AG08395 (cell line): ENCODE data around the gene MALRD1.

Experiments used
- DNase-seq: peaks from one replicate; pipeline ENCODE4 v3.0.0; 2012; ENCODE audit warnings: mixed read lengths, low spot score

MALRD1 gene

DNA sequence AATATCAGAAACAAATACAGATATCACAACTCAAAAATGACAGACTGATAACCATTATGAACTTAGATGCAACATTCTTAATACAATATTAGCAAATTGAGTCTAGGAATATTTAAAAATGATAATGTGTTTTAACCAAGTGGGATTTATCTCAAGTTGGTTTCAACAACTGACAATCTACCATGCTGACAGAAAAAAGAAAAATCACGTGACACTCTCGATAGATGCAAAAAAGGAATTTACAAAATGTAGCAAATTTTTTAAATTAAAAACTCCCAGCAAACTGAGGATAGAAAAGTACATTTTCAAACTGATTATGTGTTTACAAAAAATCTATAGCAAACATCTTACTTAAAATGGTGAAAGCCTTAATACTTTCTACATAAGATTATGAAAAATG is 177.4 kb downstream of the MALRD1 start:
- no peak for DNase-seq

DNA sequence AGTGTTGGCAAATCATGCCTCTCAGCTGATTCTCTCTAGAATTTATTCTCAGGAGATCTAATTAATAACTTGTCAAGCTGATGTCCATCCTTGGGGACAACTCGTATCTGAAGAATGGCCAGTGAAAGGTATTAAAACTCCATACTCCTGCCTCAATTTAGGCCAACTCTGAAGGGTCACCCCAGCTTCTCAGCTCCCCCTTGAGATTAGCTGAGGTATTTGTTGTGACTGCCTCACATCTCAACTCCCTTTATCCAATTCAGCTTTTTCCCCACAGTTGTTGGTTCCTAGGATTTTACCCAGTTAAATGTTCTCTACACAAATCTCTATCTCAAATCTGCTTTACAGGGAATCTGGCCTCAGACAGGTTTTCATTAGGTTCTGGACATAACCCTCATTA is 182.4 kb downstream of the MALRD1 start:
- no peak for DNase-seq

DNA sequence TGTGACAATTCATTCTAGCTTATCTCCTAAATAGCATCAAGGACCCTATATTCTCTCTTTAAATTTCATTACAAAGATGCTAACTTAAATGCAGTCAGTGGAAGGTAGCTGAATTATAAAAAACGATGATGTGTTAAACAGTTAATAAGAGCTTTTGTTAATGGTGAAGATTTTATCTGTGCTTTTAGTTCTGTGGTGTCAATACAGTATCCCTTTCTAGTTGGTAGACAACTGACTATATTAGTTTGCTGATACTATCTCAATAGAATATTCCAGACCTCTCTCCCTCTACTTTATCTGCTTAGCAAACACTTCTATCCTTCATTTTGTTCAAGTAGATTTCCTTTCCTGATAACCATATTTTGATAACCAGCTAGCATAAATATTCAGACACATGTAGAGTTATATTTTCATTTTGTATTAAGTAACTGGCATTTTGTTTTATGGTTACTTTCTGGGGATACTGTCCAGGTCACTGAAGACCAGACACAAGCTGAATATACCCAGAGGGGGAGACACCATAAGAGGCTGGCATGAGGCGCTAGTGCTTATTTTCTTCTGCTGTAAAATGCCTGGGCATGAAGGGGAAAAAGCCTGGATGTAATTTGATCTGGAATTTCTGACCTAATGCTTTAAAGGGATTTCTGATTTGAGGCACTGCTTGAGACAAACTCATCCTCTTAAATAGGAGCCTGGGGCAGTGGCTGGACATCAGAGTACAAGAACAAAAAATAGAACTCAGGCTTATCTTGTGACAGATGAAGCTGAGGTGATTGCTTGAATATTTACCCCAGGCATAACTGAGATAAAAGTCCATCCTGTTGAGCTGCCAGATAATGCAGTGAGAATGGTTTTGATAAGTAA is 197.5 kb downstream of the MALRD1 start:
- no peak for DNase-seq

DNA sequence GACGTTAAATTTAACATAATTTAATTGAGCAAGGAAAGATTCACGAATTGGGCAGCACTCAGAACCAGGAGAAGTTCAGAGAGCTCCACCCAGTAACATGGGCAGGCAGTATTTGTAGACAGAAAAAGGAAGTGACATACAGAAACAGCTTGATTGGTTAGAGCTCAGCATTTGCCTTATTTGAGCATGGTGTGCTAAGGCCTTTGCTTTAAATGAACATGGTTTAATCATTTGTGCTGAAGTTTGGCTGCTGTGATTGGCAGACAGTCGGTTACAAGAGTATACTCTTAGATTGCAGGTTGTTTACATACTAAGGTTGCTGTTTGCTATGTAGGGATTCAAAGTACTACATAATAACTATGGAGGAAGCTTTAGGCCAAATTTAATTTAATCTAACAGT is 199.2 kb downstream of the MALRD1 start:
- DNase-seq, result no peak

DNA sequence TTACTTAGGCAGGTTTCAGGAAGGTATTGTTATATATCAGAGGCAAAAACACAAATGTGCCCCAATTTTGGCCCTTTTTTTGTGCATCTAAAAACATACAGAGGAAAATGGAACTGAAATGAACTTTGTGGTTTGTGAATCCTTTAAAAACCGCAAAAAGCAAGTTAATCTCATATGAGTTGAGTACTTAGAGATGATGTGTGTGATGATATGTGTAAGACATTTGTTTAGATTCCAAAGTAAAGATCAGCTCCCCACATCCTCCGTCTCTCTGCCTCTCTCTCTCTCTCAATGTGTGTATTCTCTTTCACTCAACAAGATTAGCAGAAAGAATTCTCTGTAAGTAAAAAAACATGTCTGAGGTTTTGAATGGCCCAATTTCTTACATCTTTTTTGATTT is 201.9 kb downstream of the MALRD1 start:
- no peak for DNase-seq

DNA sequence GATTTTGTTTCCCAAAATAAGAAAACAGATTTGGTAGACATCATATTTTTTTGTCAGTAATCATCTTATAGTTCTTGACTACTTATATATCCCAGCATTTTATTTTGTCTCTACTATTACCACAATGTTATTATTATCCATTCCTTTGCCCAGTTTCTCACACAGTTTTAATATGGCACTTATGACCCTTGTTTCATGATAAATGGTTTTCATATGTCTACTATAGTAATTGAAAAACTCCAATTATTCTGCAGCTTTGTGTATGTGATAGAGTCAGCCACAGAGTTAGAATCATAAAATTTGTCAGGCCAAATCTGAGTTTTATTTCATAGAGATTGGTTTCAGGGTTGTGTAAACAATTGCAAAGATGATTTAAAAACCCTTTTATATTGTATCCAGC is 203.9 kb downstream of the MALRD1 start:
- no peak for DNase-seq

DNA sequence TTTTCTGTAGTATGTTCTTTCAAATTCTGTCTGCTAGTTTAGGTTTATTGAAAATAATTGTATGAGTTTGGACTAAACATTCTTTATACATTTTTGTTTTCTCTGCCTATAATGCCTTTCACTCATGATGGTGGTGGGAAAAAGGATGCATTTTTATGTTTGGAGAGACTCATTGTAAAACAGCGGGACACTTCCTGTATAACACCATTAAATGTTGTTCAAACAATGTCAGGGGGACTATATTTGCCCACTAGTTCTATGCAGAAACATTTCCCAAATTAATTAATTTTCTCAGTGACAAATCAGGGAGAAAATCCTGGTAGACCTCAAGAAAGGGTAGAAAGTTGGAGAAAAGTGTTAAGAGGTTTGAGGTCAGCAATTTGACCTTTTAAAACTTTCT is 207.7 kb downstream of the MALRD1 start:
- no peak for DNase-seq

DNA sequence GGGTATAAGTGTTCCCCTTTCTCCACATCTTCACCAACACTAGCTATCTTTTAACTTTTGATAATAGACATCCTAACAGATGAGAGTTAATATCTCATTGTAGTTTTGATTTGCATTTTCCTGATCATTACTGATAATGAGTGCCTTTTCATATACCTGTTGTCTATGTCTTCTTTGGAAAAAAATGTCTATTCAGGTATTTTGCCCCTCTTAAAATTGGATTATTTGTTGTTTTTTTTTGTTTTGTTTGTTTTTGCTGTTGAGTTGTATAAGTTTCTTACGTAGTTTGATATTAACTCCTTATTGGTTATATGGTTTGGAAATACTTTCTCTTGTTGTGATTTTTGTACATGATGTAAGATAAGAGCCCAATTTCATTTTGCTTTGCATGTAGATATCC is 214.7 kb downstream of the MALRD1 start:
- no peak for DNase-seq

DNA sequence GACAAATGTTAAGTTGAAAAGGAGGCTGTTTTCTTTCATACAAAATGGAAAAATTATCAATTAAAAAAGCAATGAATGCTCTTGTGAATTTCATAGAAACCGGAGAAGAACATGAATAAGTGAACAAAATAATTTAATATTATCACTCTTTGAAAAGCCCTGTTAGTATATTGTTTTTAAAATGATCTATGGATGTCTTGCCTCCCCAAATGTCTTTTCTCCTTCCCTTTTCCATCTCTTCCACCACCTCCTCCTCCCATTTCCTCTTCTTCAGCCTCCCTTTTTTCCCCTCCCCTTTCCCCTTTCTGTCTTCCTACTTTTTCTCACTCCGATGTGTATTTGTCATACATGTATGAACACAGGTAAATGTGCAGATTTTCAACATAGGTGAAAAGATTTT is 234.7 kb downstream of the MALRD1 start:
- no peak for DNase-seq

DNA sequence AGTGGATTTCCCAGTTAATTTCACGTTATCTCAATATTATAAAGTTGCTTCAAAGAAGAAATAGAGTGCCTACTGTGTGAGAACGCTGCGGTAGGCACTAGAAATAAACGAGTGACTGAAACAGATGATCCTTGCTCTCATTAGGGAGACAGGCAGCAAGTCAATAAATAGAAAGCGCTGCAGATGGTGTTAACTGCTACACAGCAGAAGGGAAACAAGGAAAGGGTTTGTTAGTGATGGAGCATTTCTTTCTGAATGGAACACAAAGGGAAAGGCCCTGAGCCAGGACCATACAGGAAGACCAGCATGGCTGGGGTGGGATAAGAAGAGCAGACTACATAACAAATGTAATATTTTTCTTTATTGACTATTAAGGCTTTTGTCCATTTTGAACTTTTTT is 235.2 kb downstream of the MALRD1 start:
- no peak for DNase-seq

DNA sequence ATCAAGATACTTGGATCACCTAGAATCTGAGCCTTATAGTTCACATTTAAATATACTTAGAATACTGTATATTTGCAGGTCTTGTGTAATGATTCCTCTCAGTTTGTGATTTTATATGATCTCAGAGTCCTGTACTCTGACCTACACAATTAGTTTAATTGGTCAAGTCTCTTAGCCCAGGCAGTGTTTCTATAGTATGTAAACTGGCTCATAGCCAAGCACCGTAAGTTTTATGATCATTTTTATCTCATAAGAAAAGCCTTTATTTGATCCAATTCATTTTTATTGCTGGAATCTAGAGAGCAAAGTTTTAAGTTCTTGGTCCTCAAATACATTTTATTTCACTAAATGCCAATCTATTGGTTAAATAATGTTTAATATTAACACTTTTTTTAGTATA is 242.2 kb downstream of the MALRD1 start:
- no peak for DNase-seq

DNA sequence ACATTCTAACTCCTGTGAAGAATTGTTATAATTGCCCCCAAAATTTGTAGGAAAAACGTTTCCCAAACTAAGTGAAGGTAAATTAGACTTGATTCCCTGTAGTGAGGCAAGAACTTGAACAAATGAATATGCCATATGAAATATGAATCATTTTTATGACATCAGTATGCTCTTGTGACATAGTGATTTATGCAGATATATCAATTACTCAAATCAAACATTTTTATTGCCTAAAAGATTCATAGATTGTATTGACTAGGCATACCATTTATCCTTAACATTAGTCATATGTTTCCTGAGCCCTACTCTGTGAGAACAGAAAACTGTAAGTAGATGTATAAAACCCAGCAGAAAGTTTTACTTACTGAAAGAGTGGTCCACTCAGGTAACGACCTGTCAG is 245.6 kb downstream of the MALRD1 start:
- no peak for DNase-seq

DNA sequence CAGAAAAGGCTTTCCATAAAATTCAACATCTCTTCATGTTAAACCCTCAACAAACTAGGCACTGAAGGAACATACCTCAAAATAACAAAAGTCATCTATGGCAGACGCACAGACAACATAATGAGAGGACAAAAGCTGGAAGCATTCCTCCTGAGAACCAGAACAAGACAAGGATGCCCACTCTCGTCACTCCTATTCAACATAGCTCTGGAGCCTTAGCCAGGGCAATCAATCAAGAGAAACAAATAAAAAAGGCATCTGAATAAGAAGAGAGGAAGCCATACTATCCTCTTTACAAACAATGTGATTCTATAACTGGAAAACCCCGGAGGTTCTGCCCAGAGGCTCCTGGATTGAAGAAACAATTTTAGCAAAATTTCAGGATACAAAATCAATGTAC is 251.0 kb downstream of the MALRD1 start:
- no peak for DNase-seq

DNA sequence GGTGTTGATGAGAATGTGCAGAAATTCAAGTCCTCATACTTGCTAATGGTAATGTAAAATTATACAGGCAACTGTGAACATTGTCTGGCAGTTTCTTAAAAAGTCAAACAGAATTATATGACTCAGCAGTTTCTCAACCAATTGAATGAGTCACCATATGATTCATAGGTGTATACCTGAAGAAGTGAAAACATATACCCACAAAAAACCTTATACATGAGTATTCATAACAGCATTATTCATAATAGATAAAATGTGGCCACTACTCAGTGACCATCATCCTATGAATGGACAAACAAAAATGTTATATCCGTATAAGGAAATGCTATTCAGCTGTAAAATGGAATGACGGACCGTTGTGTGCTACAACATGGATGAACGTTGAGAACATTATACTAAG is 253.5 kb downstream of the MALRD1 start:
- no peak for DNase-seq

DNA sequence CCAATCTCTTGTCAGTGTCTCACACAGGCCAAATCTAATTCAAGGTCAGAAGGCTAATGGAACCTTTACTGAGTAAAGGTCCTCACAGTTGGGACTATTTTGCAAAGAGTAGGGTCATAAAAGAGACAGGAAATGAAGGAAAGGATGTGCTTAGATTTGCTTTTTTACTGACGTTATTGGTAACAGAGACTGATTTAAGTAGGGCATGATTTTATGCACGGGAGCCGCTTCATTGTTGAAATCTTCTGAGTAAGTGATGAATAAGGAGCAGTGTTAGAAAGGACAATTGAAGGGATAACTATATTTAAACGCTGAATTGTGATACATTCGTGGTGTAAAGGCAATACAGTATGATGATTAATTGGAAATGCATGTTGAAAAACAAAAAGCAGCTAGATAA is 261.5 kb downstream of the MALRD1 start:
- no peak for DNase-seq

DNA sequence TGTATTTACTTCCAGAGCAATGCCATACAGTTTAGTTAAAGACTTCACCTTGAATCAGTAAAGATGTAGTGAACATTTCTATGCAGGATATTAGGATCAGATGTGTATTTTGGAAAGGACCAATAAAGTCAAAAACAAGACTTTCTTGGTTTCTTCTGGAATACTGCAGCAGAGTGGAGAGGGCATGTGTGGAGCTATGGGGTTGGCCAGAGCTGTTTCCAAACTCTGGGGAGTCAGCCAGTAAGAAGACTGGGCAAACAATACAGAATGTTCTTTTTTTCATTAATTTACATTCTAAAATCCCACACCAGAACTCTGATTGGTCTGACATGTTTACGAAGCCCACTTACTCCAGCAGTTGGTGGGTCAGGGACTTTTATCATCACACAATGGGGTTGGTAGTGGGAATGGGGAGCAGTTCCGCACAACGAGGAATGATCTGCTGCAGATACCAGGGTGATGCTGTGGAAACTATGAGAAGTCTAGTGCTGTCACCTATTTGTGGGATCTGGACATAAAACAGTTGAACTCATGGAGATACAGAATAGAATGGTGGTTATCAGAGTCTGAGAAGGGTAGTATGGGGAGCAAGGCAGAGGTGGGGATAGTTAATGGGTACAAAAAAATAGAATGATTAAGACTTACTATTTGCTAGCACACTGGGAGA is 267.7 kb downstream of the MALRD1 start:
- DNase-seq, result no peak

DNA sequence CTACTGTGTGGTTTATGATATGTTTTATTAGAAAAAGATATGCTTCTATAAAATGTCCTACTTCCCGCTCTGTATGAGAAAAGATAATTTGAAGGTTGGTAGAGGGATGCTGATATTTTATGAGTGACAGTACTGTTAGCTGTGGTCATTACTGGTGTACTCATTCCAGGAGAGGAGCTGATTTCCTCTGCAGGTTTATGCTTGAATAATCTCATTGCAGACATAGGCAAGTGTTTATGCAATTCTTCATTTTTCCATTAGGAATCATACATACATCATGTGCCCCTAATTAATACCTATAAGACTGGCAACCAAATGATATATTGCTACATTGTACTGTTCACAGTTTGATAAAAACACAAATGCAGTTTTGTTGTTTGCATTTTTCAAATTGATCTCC is 269.4 kb downstream of the MALRD1 start:
- no peak for DNase-seq

DNA sequence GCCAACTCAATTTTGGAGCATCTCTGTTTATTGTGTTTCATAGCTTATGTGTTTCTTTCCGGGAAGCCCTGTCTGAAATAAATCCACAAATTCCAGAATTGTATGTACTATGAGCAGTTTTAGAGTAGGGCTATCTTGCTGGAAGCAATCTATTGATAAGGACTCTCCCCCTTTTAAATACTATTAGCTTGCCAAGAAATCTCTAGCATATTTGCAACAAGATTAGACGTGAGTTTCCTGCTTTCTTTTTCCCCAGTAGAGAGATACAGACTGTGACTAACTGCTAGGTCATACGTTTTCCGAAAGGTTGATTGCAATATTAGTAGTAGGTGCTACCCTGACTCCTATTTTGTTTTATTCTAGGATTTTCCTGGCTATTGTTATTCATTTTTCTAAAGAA is 277.0 kb downstream of the MALRD1 start:
- no peak for DNase-seq

DNA sequence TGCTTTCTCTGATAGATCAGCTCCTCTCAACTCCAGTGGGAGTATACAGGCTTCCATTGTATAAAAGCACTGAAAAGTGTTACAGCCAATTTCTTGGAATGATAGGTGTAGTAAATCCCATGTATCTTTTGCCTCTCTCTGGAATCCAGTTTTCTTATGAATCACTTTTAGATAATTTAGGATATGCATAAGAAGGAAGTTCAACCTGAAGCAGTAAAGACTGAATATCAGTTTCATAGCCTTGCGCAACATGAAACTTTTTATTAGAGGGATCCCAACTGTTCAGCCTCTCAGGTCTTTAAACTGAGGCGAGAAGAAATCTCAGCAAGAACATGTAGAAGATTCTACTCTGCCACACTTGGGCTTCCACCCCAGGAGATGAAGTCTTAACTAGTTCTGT is 280.0 kb downstream of the MALRD1 start:
- no peak for DNase-seq

DNA sequence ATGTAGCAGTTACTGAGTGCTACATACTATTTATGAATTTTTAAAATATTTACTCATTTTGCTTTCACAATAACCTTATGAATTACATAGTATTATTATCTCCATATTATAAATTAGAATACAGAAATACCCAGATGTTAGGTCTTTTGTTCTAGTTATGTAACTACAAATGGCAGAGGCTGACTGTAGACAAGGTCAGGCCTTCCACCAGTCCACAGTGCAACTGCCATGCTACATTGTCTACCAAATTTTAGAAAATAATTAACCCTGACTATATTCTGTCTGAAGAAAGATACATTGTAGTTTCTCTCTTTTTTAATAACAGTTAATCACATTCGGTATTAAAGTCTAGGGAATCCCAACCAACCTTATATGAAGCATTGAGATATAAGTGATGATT is 280.9 kb downstream of the MALRD1 start:
- DNase-seq, result no peak

DNA sequence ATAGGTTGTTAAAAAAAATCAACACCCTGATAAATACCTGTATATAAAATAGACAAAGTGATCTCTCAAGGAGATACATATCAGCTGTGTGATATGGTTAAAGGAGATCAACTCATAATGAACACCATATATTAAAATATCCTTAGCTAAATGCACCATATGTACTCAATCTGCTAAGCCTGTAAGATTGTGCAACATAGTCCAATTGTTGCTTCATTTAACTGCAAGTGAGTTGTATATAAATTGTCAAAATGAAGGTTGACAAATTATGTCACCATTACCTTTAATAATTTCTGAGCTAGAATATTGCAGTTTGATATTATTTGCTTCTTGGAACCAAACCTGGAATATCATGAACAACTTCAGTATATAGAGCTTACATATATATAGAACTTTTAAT is 283.7 kb downstream of the MALRD1 start:
- no peak for DNase-seq

DNA sequence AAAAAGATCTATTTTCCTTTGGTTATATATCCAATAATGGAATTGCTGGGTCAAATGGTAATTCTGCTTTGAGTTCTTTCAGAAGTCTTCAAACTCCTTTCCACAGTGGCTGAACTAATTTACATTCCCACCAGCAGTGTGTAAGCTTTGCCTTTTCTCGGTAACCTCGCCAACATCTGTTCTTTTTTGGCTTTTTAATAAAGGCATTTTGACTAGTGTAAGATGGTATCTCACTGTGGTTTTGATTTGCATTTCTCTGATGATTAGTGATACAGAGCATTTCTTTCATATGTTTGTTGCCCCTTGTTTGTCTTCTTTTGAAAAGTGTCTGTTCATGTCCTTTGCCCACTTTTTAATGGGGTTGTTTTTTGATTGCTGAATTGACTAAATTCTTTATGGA is 285.0 kb downstream of the MALRD1 start:
- DNase-seq, result no peak

DNA sequence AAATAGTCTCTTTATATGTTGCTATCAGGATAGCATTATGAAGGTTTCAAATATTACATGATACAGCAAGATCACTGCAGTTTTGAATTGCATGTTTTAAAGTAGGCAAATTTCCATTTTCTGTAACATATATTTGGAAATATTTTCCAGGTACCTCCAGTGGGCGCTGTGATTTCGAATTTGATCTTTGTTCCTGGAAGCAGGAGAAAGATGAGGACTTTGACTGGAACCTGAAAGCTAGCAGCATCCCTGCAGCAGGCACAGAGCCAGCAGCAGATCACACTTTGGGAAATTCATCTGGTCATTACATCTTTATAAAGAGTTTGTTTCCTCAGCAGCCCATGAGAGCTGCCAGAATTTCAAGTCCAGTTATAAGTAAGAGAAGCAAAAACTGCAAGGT is 299.0 kb downstream of the MALRD1 start:
- DNase-seq, result no peak

DNA sequence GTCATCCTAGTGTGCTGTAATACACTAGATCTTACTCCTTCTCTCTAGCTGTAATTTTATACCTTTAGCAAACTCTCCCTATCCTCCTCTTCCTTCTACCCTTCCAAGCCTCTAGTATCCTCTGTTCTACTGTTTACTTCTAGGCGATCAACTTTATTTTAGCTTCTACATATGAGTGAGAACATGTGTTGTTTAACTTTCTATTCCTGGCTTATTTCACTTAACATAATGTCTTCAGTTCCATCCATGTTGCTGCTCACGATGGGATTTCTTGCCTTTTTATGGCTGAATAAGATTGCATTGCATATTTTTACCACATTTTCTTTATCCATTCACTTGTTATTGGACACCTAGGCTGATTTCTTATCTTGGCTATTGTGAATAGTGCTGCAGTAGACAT is 318.6 kb downstream of the MALRD1 start:
- no peak for DNase-seq
